ENCODE data around the gene POLD2. TPM values are rescaled to one million over a fixed set of nuclear protein-coding genes. Genes with fewer than 3 reads are reported as not detected.
A peak's percentile ranks its signal among the peaks of the same experiment; 100 is the strongest.

POLD2 gene
- total RNA-seq, 1 experiment from 2014 or later: 131 TPM

GRCh38 chr7:44082541-44083207, 40.7 kb downstream of the POLD2 start:
- Histone ChIP-seq H2AFZ (ENCODE audit: low read length) (no peak overlapping the region), H4K91ac (ENCODE audit: insufficient read length, low read depth, low read length) (no peak overlapping the region), H3K9ac (ENCODE audit: extremely low read depth, insufficient read length, low read length) (no peak overlapping the region), H2BK12ac (ENCODE audit: insufficient read length, low read depth, low read length) (no peak overlapping the region), H3K56ac (ENCODE audit: insufficient read length, low read depth, low read length) (no peak overlapping the region), H2BK5ac (ENCODE audit: insufficient read length, low read length) (no peak overlapping the region), H3T11ph (ENCODE audit: low read length) (no peak overlapping the region), H3K23me2 (ENCODE audit: insufficient read length, low read depth, low read length, poor library complexity, severe bottlenecking) (no peaks in the 10 kb centered on the region), H2BK20ac (ENCODE audit: low read depth, low read length, poor library complexity, severe bottlenecking) (no peak overlapping the region), H3K27me3 (ENCODE audit: insufficient read depth, low read length) (no peaks in the 10 kb centered on the region; the same call in 1 of the 2 replicates), H4K20me1 (ENCODE audit: control insufficient read depth, insufficient read depth, insufficient read length) (no peaks in the 10 kb centered on the region), H3K79me2 (ENCODE audit: insufficient read depth, low read length) (no peaks in the 10 kb centered on the region), H4K8ac (replicated peaks; ENCODE audit: insufficient read length, low read depth, low read length) (no peak overlapping the region), H3K4me1 (ENCODE audit: insufficient read depth, low read length) (peaks cover 4% of the 10 kb centered on the region; the same call in 1 of the 2 replicates), H3K79me1 (ENCODE audit: insufficient read depth, low read depth, low read length, poor library complexity, severe bottlenecking) (no peaks in the 10 kb centered on the region), H2BK15ac (ENCODE audit: low read depth, low read length) (no peak overlapping the region), H3K23ac (ENCODE audit: insufficient read length, low read depth, low read length) (no peak overlapping the region), H2AK5ac (ENCODE audit: insufficient read length, low read length) (no peak overlapping the region), H3K14ac (ENCODE audit: insufficient read depth, low read length) (peak overlapping the region; percentile 62; the same call in 1 of the 2 replicates), H3K4me2 (ENCODE audit: insufficient read depth, insufficient read length, low read length) (peak overlapping the region; percentile 63), H3K4ac (ENCODE audit: low read depth, low read length) (no peak overlapping the region), H3K9me3 (ENCODE audit: control insufficient read depth, low read depth, low read length) (no peaks in the 10 kb centered on the region), H2BK120ac (ENCODE audit: low read depth, low read length, poor library complexity, severe bottlenecking) (no peak overlapping the region), H3K27ac (ENCODE audit: insufficient read length, low read depth, low read length) (no peak overlapping the region), H3K18ac (ENCODE audit: insufficient read length, low read depth, low read length) (no peak overlapping the region), H4K5ac (ENCODE audit: insufficient read length, low read depth, low read length) (no peak overlapping the region)
- TF ChIP-seq, protein P1, sequence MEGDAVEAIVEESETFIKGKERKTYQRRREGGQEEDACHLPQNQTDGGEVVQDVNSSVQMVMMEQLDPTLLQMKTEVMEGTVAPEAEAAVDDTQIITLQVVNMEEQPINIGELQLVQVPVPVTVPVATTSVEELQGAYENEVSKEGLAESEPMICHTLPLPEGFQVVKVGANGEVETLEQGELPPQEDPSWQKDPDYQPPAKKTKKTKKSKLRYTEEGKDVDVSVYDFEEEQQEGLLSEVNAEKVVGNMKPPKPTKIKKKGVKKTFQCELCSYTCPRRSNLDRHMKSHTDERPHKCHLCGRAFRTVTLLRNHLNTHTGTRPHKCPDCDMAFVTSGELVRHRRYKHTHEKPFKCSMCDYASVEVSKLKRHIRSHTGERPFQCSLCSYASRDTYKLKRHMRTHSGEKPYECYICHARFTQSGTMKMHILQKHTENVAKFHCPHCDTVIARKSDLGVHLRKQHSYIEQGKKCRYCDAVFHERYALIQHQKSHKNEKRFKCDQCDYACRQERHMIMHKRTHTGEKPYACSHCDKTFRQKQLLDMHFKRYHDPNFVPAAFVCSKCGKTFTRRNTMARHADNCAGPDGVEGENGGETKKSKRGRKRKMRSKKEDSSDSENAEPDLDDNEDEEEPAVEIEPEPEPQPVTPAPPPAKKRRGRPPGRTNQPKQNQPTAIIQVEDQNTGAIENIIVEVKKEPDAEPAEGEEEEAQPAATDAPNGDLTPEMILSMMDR (conservative IDR thresholded peaks at IDR 0.05): no peak
- DNase-seq: peak; percentile 100
- Mint-ChIP-seq H3K27ac (no peak overlapping the region), H3K36me3 (ENCODE audit: insufficient read depth in 1 of 3, low read depth in 3 of 3) (peaks cover 13 to 26% (median 22%) of the 10 kb centered on the region in 3 experiments), H3K4me3 (peak overlapping the region; percentile 77 to 82), H3K9me3 (no peaks in the 10 kb centered on the region; a peak in 1 of 5 replicates), H3K4me1 (peaks cover 12 to 23% of the 10 kb centered on the region in 2 experiments), H3K27me3 (ENCODE audit: low read depth) (peaks cover 16% of the 10 kb centered on the region)
- no CpG with 5 or more reads among the region's 54 CpGs for WGBS (ENCODE audit: extremely low coverage, insufficient read length, low lambda C conversion rate)
